Esophagus muscularis mucosa (tissue), 4 donors: Measurements from ENCODE around the gene ARCN1.

ENCODE experiments used
- EP300 ChIP-seq: sonication (generic); formaldehyde crosslinking; IDR thresholded peaks from one replicate; pipeline ENCODE4 v1.6.1; 2017; ENCODE audit warnings: antibody characterized with exemption
- POLR2AphosphoS5 ChIP-seq, 2 donors: sonication (generic); formaldehyde crosslinking; IDR thresholded peaks; one replicate each; pipeline ENCODE4 v1.6.1; 2017; ENCODE audit warnings: antibody characterized with exemption in 2 of 2
- TF ChIP-seq, protein P1 (sequence below), 3 experiments: fragments of 200-600 bp in 2 of 3; fragments of 450-650 bp in 1 of 3; sonication (generic) in 2 of 3; IDR thresholded peaks; one replicate each; pipeline ENCODE4 v1.5.1; 2017 to 2019; ENCODE audit warnings: antibody characterized with exemption in 3 of 3, mild to moderate bottlenecking in 2 of 3, moderate library complexity in 1 of 3

DNA sequence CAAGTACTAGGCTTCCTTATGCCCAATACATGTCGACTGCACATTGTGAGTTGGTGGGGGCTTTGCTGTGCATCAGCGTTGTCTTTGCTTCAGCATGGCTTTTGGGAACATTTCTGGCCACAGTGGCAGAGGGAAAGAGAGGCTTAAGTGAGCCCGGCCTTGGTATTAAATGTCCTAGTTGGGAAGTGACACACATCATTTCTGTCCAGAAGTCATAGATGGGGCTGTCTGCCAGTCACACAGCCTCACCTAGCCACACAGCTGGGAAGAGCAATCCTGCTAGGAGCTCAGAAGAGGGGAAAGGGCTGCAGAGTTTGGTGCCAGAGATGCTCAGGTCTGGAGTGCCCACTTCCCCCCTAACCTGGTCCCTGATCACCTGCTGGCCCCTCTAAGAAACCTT is 79.6 kb downstream of the ARCN1 start:
- TF ChIP-seq POLR2AphosphoS5 (IDR thresholded peaks at IDR 0.05) (no peak), EP300 (no peak)
- TF ChIP-seq, protein P1, sequence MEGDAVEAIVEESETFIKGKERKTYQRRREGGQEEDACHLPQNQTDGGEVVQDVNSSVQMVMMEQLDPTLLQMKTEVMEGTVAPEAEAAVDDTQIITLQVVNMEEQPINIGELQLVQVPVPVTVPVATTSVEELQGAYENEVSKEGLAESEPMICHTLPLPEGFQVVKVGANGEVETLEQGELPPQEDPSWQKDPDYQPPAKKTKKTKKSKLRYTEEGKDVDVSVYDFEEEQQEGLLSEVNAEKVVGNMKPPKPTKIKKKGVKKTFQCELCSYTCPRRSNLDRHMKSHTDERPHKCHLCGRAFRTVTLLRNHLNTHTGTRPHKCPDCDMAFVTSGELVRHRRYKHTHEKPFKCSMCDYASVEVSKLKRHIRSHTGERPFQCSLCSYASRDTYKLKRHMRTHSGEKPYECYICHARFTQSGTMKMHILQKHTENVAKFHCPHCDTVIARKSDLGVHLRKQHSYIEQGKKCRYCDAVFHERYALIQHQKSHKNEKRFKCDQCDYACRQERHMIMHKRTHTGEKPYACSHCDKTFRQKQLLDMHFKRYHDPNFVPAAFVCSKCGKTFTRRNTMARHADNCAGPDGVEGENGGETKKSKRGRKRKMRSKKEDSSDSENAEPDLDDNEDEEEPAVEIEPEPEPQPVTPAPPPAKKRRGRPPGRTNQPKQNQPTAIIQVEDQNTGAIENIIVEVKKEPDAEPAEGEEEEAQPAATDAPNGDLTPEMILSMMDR (IDR thresholded peaks at IDR 0.05) = no peak
